Vagina (tissue), 2 donors: Measurements from ENCODE around the gene RPL37A. TPM values are rescaled to one million over a fixed set of nuclear protein-coding genes. Genes with fewer than 3 reads are reported as not detected.

Experiments
- DNase-seq, 2 donors: peaks; one replicate each; pipeline ENCODE4 v3.0.0-alpha.2; 2017; ENCODE audit errors: extremely low spot score in 2 of 2
- H3K27ac ChIP-seq: fragments of 200-600 bp; sonication (generic); one replicate; pipeline ENCODE4 v1.5.1; 2019
- H3K27me3 ChIP-seq: fragments of 200-600 bp; sonication (generic); one replicate; pipeline ENCODE4 v1.5.1; 2019
- H3K36me3 ChIP-seq, 2 donors: fragments of 200-600 bp; sonication (generic); one replicate each; pipeline ENCODE4 v1.5.1; 2017 to 2019
- H3K4me1 ChIP-seq: fragments of 200-600 bp; sonication (generic); one replicate; pipeline ENCODE4 v1.5.1; 2019
- H3K4me3 ChIP-seq, 2 donors: fragments of 200-600 bp; sonication (generic); 1 replicate in 1 of 2; 2 replicates in 1 of 2; pipeline ENCODE4 v1.5.1; 2016 to 2019
- H3K9me3 ChIP-seq: fragments of 200-600 bp; sonication (generic); one replicate; pipeline ENCODE4 v1.5.1; 2019
- CTCF ChIP-seq, 3 experiments: fragments of 450-650 bp in 2 of 3; fragments of 200-600 bp in 1 of 3; sonication (generic) in 1 of 3; IDR thresholded peaks; one replicate each; pipeline ENCODE4 v1.5.1; 2017 to 2019; ENCODE audit warnings: antibody characterized with exemption in 3 of 3, mild to moderate bottlenecking in 2 of 3, moderate library complexity in 2 of 3
- POLR2A ChIP-seq, 2 donors: fragments of 450-650 bp; IDR thresholded peaks; one replicate each; pipeline ENCODE4 v1.6.1; 2017; ENCODE audit warnings: antibody characterized with exemption in 2 of 2, mild to moderate bottlenecking in 2 of 2, moderate library complexity in 2 of 2
- POLR2AphosphoS5 ChIP-seq, 2 donors: sonication (generic); formaldehyde crosslinking; IDR thresholded peaks; one replicate each; pipeline ENCODE4 v1.9.0; 2017; ENCODE audit warnings: antibody characterized with exemption in 2 of 2, mild to moderate bottlenecking in 2 of 2, low read depth in 1 of 2; ENCODE audit not compliant: insufficient read depth in 1 of 2
- intact Hi-C: fragments of 100-400 bp; cut with DNase I; formaldehyde crosslinking; loops from one replicate; pipeline ENCODE4 v1.15.1; 2023
- total RNA-seq: library from RNA; depleted of rRNA; stranded (reverse); fragments of >200 nt; gene quantifications from one replicate; pipeline ENCODE4 v1.2.3, GENCODE V29; 2016

The RPL37A gene
- total RNA-seq, 1 donor from 2014 or later: 1,089 TPM

GRCh38 chr2:216463148-216463547 is 35.5 kb upstream of the RPL37A start:
- Histone ChIP-seq H3K36me3 (no peaks in the 10 kb centered on the region), H3K27me3 (no peaks in the 10 kb centered on the region), H3K9me3 (no peaks in the 10 kb centered on the region), H3K4me3 (no peak overlapping the region), H3K4me1 (no peaks in the 10 kb centered on the region), H3K27ac (no peak overlapping the region)
- no peak for DNase-seq
- TF ChIP-seq POLR2AphosphoS5 (IDR thresholded peaks at IDR 0.05; ENCODE audit: insufficient read depth in 1 of 2, low read depth in 1 of 2): no peak
- TF ChIP-seq CTCF (IDR thresholded peaks at IDR 0.05): no peak
- no peak for TF ChIP-seq POLR2A (IDR thresholded peaks at IDR 0.05)
- intact Hi-C loops: no loop called here

GRCh38 chr2:216464104-216464720 is 34.4 kb upstream of the RPL37A start:
- H3K27me3 ChIP-seq: no peaks in the 10 kb centered on the region
- H3K9me3 ChIP-seq: no peaks in the 10 kb centered on the region
- no peak overlapping the region for H3K4me3 ChIP-seq
- no peak overlapping the region for H3K27ac ChIP-seq
- no peaks in the 10 kb centered on the region for H3K4me1 ChIP-seq
- no peak for DNase-seq
- no peaks in the 10 kb centered on the region for H3K36me3 ChIP-seq
- intact Hi-C loops: no loop called here
- no peak for TF ChIP-seq POLR2AphosphoS5 (IDR thresholded peaks at IDR 0.05; ENCODE audit: insufficient read depth in 1 of 2, low read depth in 1 of 2)

GRCh38 chr2:216465579-216466195 is 33.0 kb upstream of the RPL37A start:
- intact Hi-C loops: no loop called here
- DNase-seq: no peak
- TF ChIP-seq POLR2A (IDR thresholded peaks at IDR 0.05) (no peak), POLR2AphosphoS5 (IDR thresholded peaks at IDR 0.05; ENCODE audit: insufficient read depth in 1 of 2, low read depth in 1 of 2) (no peak), CTCF (IDR thresholded peaks at IDR 0.05) (no peak)
- Histone ChIP-seq H3K27me3 (no peaks in the 10 kb centered on the region), H3K36me3 (no peaks in the 10 kb centered on the region), H3K9me3 (no peaks in the 10 kb centered on the region), H3K4me1 (no peaks in the 10 kb centered on the region), H3K4me3 (no peak overlapping the region), H3K27ac (no peak overlapping the region)

GRCh38 chr2:216467845-216468244 is 30.8 kb upstream of the RPL37A start:
- intact Hi-C loops: no loop called here
- Histone ChIP-seq H3K36me3 (no peaks in the 10 kb centered on the region), H3K27me3 (no peaks in the 10 kb centered on the region), H3K4me1 (no peaks in the 10 kb centered on the region), H3K4me3 (no peak overlapping the region), H3K27ac (no peak overlapping the region), H3K9me3 (no peaks in the 10 kb centered on the region)
- TF ChIP-seq POLR2AphosphoS5 (IDR thresholded peaks at IDR 0.05; ENCODE audit: insufficient read depth in 1 of 2, low read depth in 1 of 2) (no peak), CTCF (IDR thresholded peaks at IDR 0.05) (no peak), POLR2A (IDR thresholded peaks at IDR 0.05) (no peak)
- no peak for DNase-seq

- no peaks in the 10 kb centered on the region for H3K9me3 ChIP-seq
- no peak for DNase-seq
- H3K27ac ChIP-seq: no peak overlapping the region
Observed at GRCh38 chr2:216469661-216470060, 29.0 kb upstream of the RPL37A start.

More at GRCh38 chr2:216469661-216470060, 29.0 kb upstream of the RPL37A start:
- Histone ChIP-seq H3K4me1 (no peaks in the 10 kb centered on the region), H3K27me3 (no peaks in the 10 kb centered on the region), H3K4me3 (no peak overlapping the region), H3K36me3 (no peaks in the 10 kb centered on the region)
- TF ChIP-seq CTCF (IDR thresholded peaks at IDR 0.05) (no peak), POLR2AphosphoS5 (IDR thresholded peaks at IDR 0.05; ENCODE audit: insufficient read depth in 1 of 2, low read depth in 1 of 2) (no peak), POLR2A (IDR thresholded peaks at IDR 0.05) (no peak)
- intact Hi-C loops: no loop called here
